Measurements from ENCODE around the gene NOP56. TPM values are rescaled to one million over a fixed set of nuclear protein-coding genes. Genes with fewer than 3 reads are reported as not detected.

The NOP56 gene
- total and polyA plus RNA-seq, 2 donors (not counting 3 experiments of a cell fraction or from before 2014, with no cell fraction given) = 151 to 329 TPM

DNA sequence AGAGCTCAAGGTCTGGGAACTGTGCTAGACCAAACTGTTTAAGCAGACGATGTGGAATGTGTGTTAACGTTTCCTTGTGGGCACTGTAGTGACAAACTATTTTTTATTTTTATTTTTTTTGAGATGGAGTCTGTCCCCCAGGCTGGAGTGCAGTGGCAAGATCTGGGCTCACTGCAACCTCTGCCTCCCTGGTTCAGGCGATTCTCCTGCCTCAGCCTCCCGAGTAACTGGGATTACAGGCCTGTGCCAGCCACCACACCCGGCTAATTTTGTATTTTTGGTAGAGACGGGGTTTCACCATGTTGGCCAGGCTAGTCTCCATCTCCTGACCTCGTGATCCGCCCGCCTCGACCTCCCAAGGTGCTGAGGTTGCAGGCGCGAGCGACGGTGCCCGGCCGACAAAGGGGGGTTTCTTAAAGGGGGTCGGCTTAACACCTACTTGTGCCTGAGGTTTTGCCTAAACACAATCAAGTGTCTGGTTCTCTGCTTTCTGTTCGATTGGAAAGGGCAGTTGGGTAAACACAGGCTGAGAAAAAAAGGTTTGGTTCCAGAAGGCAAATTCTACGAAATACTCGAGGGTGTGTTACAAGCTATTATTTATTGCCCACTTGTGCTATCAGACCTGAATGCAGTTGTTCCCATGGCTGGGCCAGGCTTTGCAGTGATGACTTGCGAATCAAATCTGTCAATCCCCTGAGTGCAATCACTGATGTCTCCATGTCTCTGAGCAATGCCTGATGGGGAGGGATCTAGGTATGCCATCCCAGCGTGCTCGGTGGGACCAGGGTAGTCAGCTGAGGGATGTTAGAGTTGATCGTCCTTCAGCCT is 1.3 kb downstream of the NOP56 start:
- Histone ChIP-seq H3K9me1 (replicated peaks; ENCODE audit: control insufficient read depth, extremely low read depth, insufficient read depth, low read length) (no peaks in the 10 kb centered on the region), H3K9ac (replicated peaks; ENCODE audit: extremely low read depth, insufficient read depth, low read length) (peak overlapping the region; percentile 94), H3K4me3 (replicated peaks in 1 of 3; ENCODE audit: insufficient read depth in 1 of 3, low read depth in 1 of 3, low read length in 3 of 3) (peak overlapping the region; percentile 94 to 98 (median 96)), H3K36me3 (ENCODE audit: control insufficient read depth in 2 of 2, extremely low read depth in 1 of 2, insufficient read depth in 2 of 2, low read length in 2 of 2) (peaks cover 33 to 37% of the 10 kb centered on the region in 2 experiments), H3K4me2 (ENCODE audit: insufficient read depth, low read length) (peak overlapping the region; percentile 68), H3K79me2 (ENCODE audit: control insufficient read depth, insufficient read depth, low read length) (peaks cover 58% of the 10 kb centered on the region), H3K27ac (ENCODE audit: insufficient read depth, low read depth, low read length) (peak overlapping the region; percentile 45), H3K4me1 (ENCODE audit: control insufficient read depth, extremely low read depth, insufficient read depth, low read length) (peaks cover 25% of the 10 kb centered on the region), H2AFZ (ENCODE audit: low read depth, low read length) (no peak overlapping the region), H4K20me1 (replicated peaks; ENCODE audit: control insufficient read depth, extremely low read depth, insufficient read depth, low read length) (peaks cover 3% of the 10 kb centered on the region), H3K9me3 (replicated peaks; ENCODE audit: control insufficient read depth, insufficient read depth, low read length) (no peaks in the 10 kb centered on the region), H3K27me3 (ENCODE audit: control insufficient read depth in 2 of 2, insufficient read depth in 2 of 2, low read length in 2 of 2) (no peaks in the 10 kb centered on the region)
- intact Hi-C loops (cut with micrococcal nuclease) (loop anchor here (5.0 to 10.0 kb wide), 2 partner anchors 146 to 549 kb away; partner anchors contain the start of genes STK35 and ZNF343), dilution Hi-C loops (cut with MboI; ENCODE audit: extremely low pct_ligation_motif_present, low sequenced_read_pairs) (no loop called here)
- CTCF ChIA-PET = interaction anchor here (1.5 kb wide), 1 partner anchor 132 kb away, joined by 5 read pairs; no protein-coding TSS in a partner anchor
- POLR2A ChIA-PET = interaction anchor here (0.7 kb wide), 1 partner anchor 47 kb away, joined by 3 read pairs; no protein-coding TSS in a partner anchor
- DNase-seq (ENCODE audit: low read depth, low spot score) (no peak), FAIRE-seq (peak; percentile 21)
- no TSS peak for BruUV-seq (replicated peaks)
- TF ChIP-seq MYC (IDR thresholded peaks at IDR 0.05; ENCODE audit: low read depth, low read length) (no peak), EZH2 (IDR thresholded peaks at IDR 0.05; ENCODE audit: borderline replicate concordance, low read depth, low read length, severe bottlenecking) (no peak), JUN (IDR thresholded peaks at IDR 0.05; ENCODE audit: borderline replicate concordance, insufficient read depth, insufficient read length, low read depth) (no peak), GATA2 (IDR thresholded peaks at IDR 0.05; ENCODE audit: insufficient read depth, insufficient read length, low read depth, low read length) (no peak), FOS (IDR thresholded peaks at IDR 0.05; ENCODE audit: borderline replicate concordance, insufficient read depth, low read length) (no peak), POLR2A (IDR thresholded peaks at IDR 0.05; ENCODE audit: low read depth, low read length) (no peak), POLR2AphosphoS5 (IDR thresholded peaks at IDR 0.05; ENCODE audit: insufficient read depth, low read depth, low read length) (no peak)
- TF ChIP-seq, protein P1, sequence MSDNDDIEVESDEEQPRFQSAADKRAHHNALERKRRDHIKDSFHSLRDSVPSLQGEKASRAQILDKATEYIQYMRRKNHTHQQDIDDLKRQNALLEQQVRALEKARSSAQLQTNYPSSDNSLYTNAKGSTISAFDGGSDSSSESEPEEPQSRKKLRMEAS (IDR thresholded peaks at IDR 0.05; ENCODE audit: insufficient read depth, insufficient read length) = no peak
- TF ChIP-seq, protein P2, sequence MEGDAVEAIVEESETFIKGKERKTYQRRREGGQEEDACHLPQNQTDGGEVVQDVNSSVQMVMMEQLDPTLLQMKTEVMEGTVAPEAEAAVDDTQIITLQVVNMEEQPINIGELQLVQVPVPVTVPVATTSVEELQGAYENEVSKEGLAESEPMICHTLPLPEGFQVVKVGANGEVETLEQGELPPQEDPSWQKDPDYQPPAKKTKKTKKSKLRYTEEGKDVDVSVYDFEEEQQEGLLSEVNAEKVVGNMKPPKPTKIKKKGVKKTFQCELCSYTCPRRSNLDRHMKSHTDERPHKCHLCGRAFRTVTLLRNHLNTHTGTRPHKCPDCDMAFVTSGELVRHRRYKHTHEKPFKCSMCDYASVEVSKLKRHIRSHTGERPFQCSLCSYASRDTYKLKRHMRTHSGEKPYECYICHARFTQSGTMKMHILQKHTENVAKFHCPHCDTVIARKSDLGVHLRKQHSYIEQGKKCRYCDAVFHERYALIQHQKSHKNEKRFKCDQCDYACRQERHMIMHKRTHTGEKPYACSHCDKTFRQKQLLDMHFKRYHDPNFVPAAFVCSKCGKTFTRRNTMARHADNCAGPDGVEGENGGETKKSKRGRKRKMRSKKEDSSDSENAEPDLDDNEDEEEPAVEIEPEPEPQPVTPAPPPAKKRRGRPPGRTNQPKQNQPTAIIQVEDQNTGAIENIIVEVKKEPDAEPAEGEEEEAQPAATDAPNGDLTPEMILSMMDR (IDR thresholded peaks at IDR 0.05; ENCODE audit: extremely low read depth in 1 of 2, insufficient read depth in 1 of 2, low read depth in 1 of 2, low read length in 2 of 2) = no peak

Data from endothelial cell of umbilical vein (primary cell).